Jurkat, Clone E6-1 (cell line): ENCODE measurements around the gene ADM.

ENCODE experiments used
- DNase-seq: peaks from one replicate; pipeline ENCODE4 v3.0.0-alpha.2; 2011; ENCODE audit warnings: low read depth, low spot score
- H3K4me3 ChIP-seq: 2 replicates; pipeline ENCODE4 v1.5.1; 2011; ENCODE audit warnings: mild to moderate bottlenecking, low read length, control low read depth, moderate library complexity

Gene ADM

GRCh38 chr11:10355257-10355661 lies 50.4 kb downstream of the ADM start:
- H3K4me3 ChIP-seq: no peak overlapping the region
- DNase-seq: no peak

- no peak overlapping the region for H3K4me3 ChIP-seq
- DNase-seq: no peak
Observed at GRCh38 chr11:10356161-10356560, 51.3 kb downstream of the ADM start.
